ENCODE measurements around the gene PTPRT.

DNA sequence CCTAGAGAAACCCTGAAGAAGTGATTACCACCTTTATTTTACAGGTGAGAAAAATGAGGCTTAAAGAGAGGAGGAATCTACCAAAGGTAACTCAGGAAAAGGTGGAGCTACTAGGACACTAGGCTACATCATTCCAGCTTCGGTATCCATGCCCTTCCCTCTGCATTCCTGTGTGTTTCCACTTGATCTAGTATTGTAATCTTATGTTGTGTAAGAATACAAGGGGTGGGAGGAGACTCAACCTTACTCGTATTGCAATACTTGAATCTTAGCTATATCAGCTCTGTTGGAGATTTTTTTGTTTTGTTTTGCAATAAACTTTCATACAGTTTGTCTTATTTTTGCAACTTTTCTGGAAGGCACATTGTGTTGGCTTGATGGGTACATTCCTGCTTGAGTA lies 742.4 kb downstream of the PTPRT start:
- TF ChIP-seq CTCF (IDR thresholded peaks at IDR 0.05): no peak
- no peak for TF ChIP-seq POLR2AphosphoS5 (IDR thresholded peaks at IDR 0.05; ENCODE audit: insufficient read depth in 1 of 2, low read depth in 1 of 2)
